Measurements from ENCODE around the gene NR1D1. TPM values are rescaled to one million over a fixed set of nuclear protein-coding genes. Genes with fewer than 3 reads are reported as not detected.
A peak's percentile ranks its signal among the peaks of the same experiment; 100 is the strongest.

The NR1D1 gene
- total and polyA plus RNA-seq, 2 of the 13 experiments (the other 11 are each of a cell fraction or from before 2014, with no cell fraction given) = 2.1 to 2.7 TPM

- no peak for TF ChIP-seq PRDM4 (CRISPR knock-in tag; IDR thresholded peaks at IDR 0.05; ENCODE audit: borderline replicate concordance)
- TF ChIP-seq MLLT10 (CRISPR knock-in tag; IDR thresholded peaks at IDR 0.05) = no peak
- TF ChIP-seq ZNF549 (CRISPR knock-in tag; IDR thresholded peaks at IDR 0.05) = no peak
- TF ChIP-seq, protein P1, sequence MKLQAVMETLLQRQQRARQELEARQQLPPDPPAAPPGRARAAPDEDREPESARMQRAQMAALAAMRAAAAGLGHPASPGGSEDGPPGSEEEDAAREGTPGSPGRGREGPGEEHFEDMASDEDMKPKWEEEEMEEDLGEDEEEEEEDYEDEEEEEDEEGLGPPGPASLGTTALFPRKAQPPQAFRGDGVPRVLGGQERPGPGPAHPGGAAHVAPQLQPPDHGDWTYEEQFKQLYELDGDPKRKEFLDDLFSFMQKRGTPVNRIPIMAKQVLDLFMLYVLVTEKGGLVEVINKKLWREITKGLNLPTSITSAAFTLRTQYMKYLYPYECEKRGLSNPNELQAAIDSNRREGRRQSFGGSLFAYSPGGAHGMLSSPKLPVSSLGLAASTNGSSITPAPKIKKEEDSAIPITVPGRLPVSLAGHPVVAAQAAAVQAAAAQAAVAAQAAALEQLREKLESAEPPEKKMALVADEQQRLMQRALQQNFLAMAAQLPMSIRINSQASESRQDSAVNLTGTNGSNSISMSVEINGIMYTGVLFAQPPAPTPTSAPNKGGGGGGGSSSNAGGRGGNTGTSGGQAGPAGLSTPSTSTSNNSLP (IDR thresholded peaks at IDR 0.05; ENCODE audit: low read depth, low read length) = no peak
- no peak for TF ChIP-seq MED8 (CRISPR knock-in tag; IDR thresholded peaks at IDR 0.05; ENCODE audit: insufficient replicate concordance)
- no peak for TF ChIP-seq CC2D1A (CRISPR knock-in tag; IDR thresholded peaks at IDR 0.05)
- no peak for TF ChIP-seq ISL2 (CRISPR knock-in tag; IDR thresholded peaks at IDR 0.05)
- TF ChIP-seq MED13 (CRISPR knock-in tag; IDR thresholded peaks at IDR 0.05) = peak; percentile 12; the same call in 1 of the 2 replicates
- no peak for TF ChIP-seq ZNF614 (CRISPR knock-in tag; IDR thresholded peaks at IDR 0.05; ENCODE audit: borderline replicate concordance)
- no peak for TF ChIP-seq SCMH1 (CRISPR knock-in tag; IDR thresholded peaks at IDR 0.05; ENCODE audit: borderline replicate concordance)
- TF ChIP-seq, protein P2, sequence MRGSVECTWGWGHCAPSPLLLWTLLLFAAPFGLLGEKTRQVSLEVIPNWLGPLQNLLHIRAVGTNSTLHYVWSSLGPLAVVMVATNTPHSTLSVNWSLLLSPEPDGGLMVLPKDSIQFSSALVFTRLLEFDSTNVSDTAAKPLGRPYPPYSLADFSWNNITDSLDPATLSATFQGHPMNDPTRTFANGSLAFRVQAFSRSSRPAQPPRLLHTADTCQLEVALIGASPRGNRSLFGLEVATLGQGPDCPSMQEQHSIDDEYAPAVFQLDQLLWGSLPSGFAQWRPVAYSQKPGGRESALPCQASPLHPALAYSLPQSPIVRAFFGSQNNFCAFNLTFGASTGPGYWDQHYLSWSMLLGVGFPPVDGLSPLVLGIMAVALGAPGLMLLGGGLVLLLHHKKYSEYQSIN (CRISPR knock-in tag; IDR thresholded peaks at IDR 0.05; ENCODE audit: borderline replicate concordance) = no peak
- TF ChIP-seq ARNT (IDR thresholded peaks at IDR 0.05) = no peak
- TF ChIP-seq, protein P3, sequence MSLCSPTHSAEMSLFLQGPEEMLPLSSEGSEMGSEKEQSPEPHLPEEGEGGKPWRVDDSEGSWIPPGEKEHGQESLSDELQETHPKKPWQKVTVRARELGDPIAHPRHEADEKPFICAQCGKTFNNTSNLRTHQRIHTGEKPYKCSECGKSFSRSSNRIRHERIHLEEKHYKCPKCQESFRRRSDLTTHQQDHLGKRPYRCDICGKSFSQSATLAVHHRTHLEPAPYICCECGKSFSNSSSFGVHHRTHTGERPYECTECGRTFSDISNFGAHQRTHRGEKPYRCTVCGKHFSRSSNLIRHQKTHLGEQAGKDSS (CRISPR knock-in tag; IDR thresholded peaks at IDR 0.05; ENCODE audit: borderline replicate concordance, low read depth) = no peak
- TF ChIP-seq, protein P4, sequence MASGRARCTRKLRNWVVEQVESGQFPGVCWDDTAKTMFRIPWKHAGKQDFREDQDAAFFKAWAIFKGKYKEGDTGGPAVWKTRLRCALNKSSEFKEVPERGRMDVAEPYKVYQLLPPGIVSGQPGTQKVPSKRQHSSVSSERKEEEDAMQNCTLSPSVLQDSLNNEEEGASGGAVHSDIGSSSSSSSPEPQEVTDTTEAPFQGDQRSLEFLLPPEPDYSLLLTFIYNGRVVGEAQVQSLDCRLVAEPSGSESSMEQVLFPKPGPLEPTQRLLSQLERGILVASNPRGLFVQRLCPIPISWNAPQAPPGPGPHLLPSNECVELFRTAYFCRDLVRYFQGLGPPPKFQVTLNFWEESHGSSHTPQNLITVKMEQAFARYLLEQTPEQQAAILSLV (CRISPR knock-in tag; IDR thresholded peaks at IDR 0.05; ENCODE audit: borderline replicate concordance) = 0 out of 2 replicates have a peak, but pooled peaks have one; percentile 23
- TF ChIP-seq MTERF4 (CRISPR knock-in tag; IDR thresholded peaks at IDR 0.05) = no peak
- no peak for TF ChIP-seq ZNF383 (CRISPR knock-in tag; IDR thresholded peaks at IDR 0.05; ENCODE audit: borderline replicate concordance)
- no peak for TF ChIP-seq ZNF280B (CRISPR knock-in tag; IDR thresholded peaks at IDR 0.05; ENCODE audit: borderline replicate concordance)
- TF ChIP-seq NBN (conservative IDR thresholded peaks at IDR 0.05) = no peak
- TF ChIP-seq ZNF263 (CRISPR knock-in tag; IDR thresholded peaks at IDR 0.05) = no peak
- no peak for TF ChIP-seq U2AF2 (IDR thresholded peaks at IDR 0.05; ENCODE audit: low read depth, low read length)
- no peak for TF ChIP-seq HMGA1 (CRISPR knock-in tag; conservative IDR thresholded peaks at IDR 0.05)
These were observed 39.2 kb upstream of the NR1D1 start (continued) for GRCh38 chr17:40139566-40140058.
